WTC11 (cell line): Measurements from ENCODE around the gene CDH22. TPM values are rescaled to one million over a fixed set of nuclear protein-coding genes. Genes with fewer than 3 reads are reported as not detected.

Source experiments
- ATAC-seq: fragments of 200-7000 bp; cut with Tn5 transposase; 2 replicates; pipeline ENCODE4 v1.10.0; 2021; ENCODE audit warnings: mild to moderate bottlenecking, moderate library complexity
- CTCF ChIA-PET: fragments of 300-600 bp; sonication (Branson Sonifier 250); formaldehyde crosslinking; loops from one replicate; lab custom pipeline; 2021; ENCODE audit warnings: antibody characterized with exemption; lab: Charles Lee
- POLR2A ChIA-PET: fragments of 350-600 bp; sonication (Branson Sonifier 250); formaldehyde crosslinking; loops from one replicate; lab custom pipeline; 2021; ENCODE audit warnings: antibody characterized with exemption; lab: Charles Lee
- DNase-seq: peaks from one replicate; pipeline ENCODE4 v3.0.0; 2021; ENCODE audit warnings: low spot score
- H3K27ac Mint-ChIP-seq: 2 replicates; pipeline ENCODE4 v1.8.0; 2021; ENCODE audit warnings: mixed read lengths
- H3K27me3 Mint-ChIP-seq: 2 replicates; pipeline ENCODE4 v1.8.0; 2021; ENCODE audit warnings: low read depth, mild to moderate bottlenecking, moderate library complexity, mixed read lengths
- H3K36me3 Mint-ChIP-seq: 2 replicates; pipeline ENCODE4 v1.8.0; 2021; ENCODE audit warnings: mixed read lengths
- H3K4me1 Mint-ChIP-seq: 2 replicates; pipeline ENCODE4 v1.8.0; 2022; ENCODE audit warnings: mixed read lengths
- H3K4me3 Mint-ChIP-seq: 2 replicates; pipeline ENCODE4 v1.8.0; 2021; ENCODE audit warnings: mild to moderate bottlenecking, moderate library complexity, mixed read lengths
- H3K9me3 Mint-ChIP-seq: 2 replicates; pipeline ENCODE4 v1.8.0; 2021; ENCODE audit warnings: mixed read lengths
- AR ChIP-seq: fragments of 250-450 bp; sonication (Bioruptor Pico); IDR thresholded peaks from 2 replicates; pipeline ENCODE4 v1.9.0; 2021; ENCODE audit warnings: mild to moderate bottlenecking
- ATF6 ChIP-seq: sonication (generic); formaldehyde crosslinking; IDR thresholded peaks from 2 replicates; pipeline ENCODE4 v1.8.1; 2023; ENCODE audit warnings: mild to moderate bottlenecking, missing genetic modification reagents
- CTCF ChIP-seq: fragments of 200-600 bp; IDR thresholded peaks from 2 replicates; pipeline ENCODE4 v1.8.0; 2022; ENCODE audit warnings: antibody characterized with exemption
- ERG ChIP-seq: fragments of 250-450 bp; sonication (Bioruptor Pico); IDR thresholded peaks from 2 replicates; pipeline ENCODE4 v1.8.0; 2021; ENCODE audit warnings: mild to moderate bottlenecking
- ESRRA ChIP-seq: sonication (generic); formaldehyde crosslinking; IDR thresholded peaks from 2 replicates; pipeline ENCODE4 v1.8.1; 2022; ENCODE audit warnings: mild to moderate bottlenecking, missing genetic modification reagents, borderline replicate concordance
- FOXJ3 ChIP-seq: sonication (generic); formaldehyde crosslinking; IDR thresholded peaks from 2 replicates; pipeline ENCODE4 v1.9.0; 2021; ENCODE audit warnings: missing genetic modification reagents, mild to moderate bottlenecking, borderline replicate concordance
- FOXK1 ChIP-seq: sonication (generic); formaldehyde crosslinking; IDR thresholded peaks from 2 replicates; pipeline ENCODE4 v1.8.0; 2022; ENCODE audit warnings: mild to moderate bottlenecking, moderate library complexity, missing genetic modification reagents
- GABPB1 ChIP-seq: sonication (generic); formaldehyde crosslinking; IDR thresholded peaks from 2 replicates; pipeline ENCODE4 v1.8.1; 2023; ENCODE audit warnings: mild to moderate bottlenecking, missing genetic modification reagents
- HMGA2 ChIP-seq: fragments of 250-450 bp; sonication (Bioruptor Pico); IDR thresholded peaks from 2 replicates; pipeline ENCODE4 v1.4.0; 2021; ENCODE audit warnings: mild to moderate bottlenecking, moderate library complexity
- HMGXB4 ChIP-seq: sonication (generic); formaldehyde crosslinking; IDR thresholded peaks from 2 replicates; pipeline ENCODE4 v1.8.1; 2023; ENCODE audit warnings: mild to moderate bottlenecking, moderate library complexity, missing genetic modification reagents
- KAT7 ChIP-seq: sonication (generic); formaldehyde crosslinking; IDR thresholded peaks from 2 replicates; pipeline ENCODE4 v1.8.1; 2023; ENCODE audit warnings: missing genetic modification reagents, mild to moderate bottlenecking, borderline replicate concordance
- NFE2L1 ChIP-seq: sonication (generic); formaldehyde crosslinking; IDR thresholded peaks from 2 replicates; pipeline ENCODE4 v1.8.1; 2023; ENCODE audit warnings: missing genetic modification reagents
- OVOL2 ChIP-seq: fragments of 250-450 bp; sonication (Bioruptor Pico); IDR thresholded peaks from 2 replicates; pipeline ENCODE4 v1.9.0; 2021; ENCODE audit warnings: mild to moderate bottlenecking, borderline replicate concordance
- PRDM15 ChIP-seq: sonication (generic); formaldehyde crosslinking; IDR thresholded peaks from 2 replicates; pipeline ENCODE4 v1.8.0; 2022; ENCODE audit warnings: missing genetic modification reagents
- PRRX2 ChIP-seq: fragments of 250-450 bp; sonication (Bioruptor Pico); IDR thresholded peaks from 2 replicates; pipeline ENCODE4 v1.8.0; 2021; ENCODE audit warnings: mild to moderate bottlenecking
- SMAD3 ChIP-seq: sonication (generic); formaldehyde crosslinking; IDR thresholded peaks from 2 replicates; pipeline ENCODE4 v1.8.0; 2022; ENCODE audit warnings: missing genetic modification reagents, mild to moderate bottlenecking, borderline replicate concordance
- ZMAT4 ChIP-seq: fragments of 250-450 bp; sonication (Bioruptor Pico); IDR thresholded peaks from 2 replicates; pipeline ENCODE4 v1.9.0; 2021; ENCODE audit warnings: mild to moderate bottlenecking
- ZNF138 ChIP-seq: sonication (generic); formaldehyde crosslinking; conservative IDR thresholded peaks from 2 replicates; pipeline ENCODE4 v1.8.1; 2022; ENCODE audit warnings: mild to moderate bottlenecking, moderate library complexity, missing genetic modification reagents
- ZNF396 ChIP-seq: fragments of 250-450 bp; sonication (Bioruptor Pico); IDR thresholded peaks from 2 replicates; pipeline ENCODE4 v1.8.0; 2021; ENCODE audit warnings: mild to moderate bottlenecking, moderate library complexity, borderline replicate concordance
- ZNF425 ChIP-seq: fragments of 250-450 bp; sonication (Bioruptor Pico); conservative IDR thresholded peaks from 2 replicates; pipeline ENCODE4 v1.9.0; 2021; ENCODE audit warnings: mild to moderate bottlenecking
- total RNA-seq: library from RNA; stranded (reverse); gene quantifications from 3 replicates; pipeline ENCODE4 v1.2.3, GENCODE V29; 2021

Gene CDH22
- total RNA-seq, 1 experiment from 2014 or later, result 0.13 TPM

- Mint-ChIP-seq H3K9me3 (no peaks in the 10 kb centered on the region), H3K27ac (no peak overlapping the region), H3K4me3 (no peak overlapping the region), H3K4me1 (no peaks in the 10 kb centered on the region), H3K36me3 (no peaks in the 10 kb centered on the region), H3K27me3 (peaks cover 54% of the 10 kb centered on the region)
- DNase-seq, result no peak
- no peak for TF ChIP-seq AR (CRISPR knock-in tag)
- TF ChIP-seq FOXK1 (CRISPR knock-in tag), result no peak
- TF ChIP-seq PRDM15 (CRISPR knock-in tag), result no peak
- TF ChIP-seq ATF6, result no peak
- no peak for TF ChIP-seq ZNF425 (CRISPR knock-in tag)
- no peak for TF ChIP-seq FOXJ3
- no peak for TF ChIP-seq PRRX2 (CRISPR knock-in tag)
- TF ChIP-seq ZNF138 (CRISPR knock-in tag), result no peak
- no peak for TF ChIP-seq KAT7 (CRISPR knock-in tag)
- no peak for TF ChIP-seq HMGXB4
- no peak for TF ChIP-seq ZNF396 (CRISPR knock-in tag)
- TF ChIP-seq NFE2L1 (CRISPR knock-in tag), result no peak
- POLR2A ChIA-PET, result no interaction called here
- CTCF ChIA-PET, result interaction anchor here (1.5 to 6.9 kb wide), 4 partner anchors 41 to 176 kb away, joined by 3 to 72 read pairs (median 14); no protein-coding TSS in a partner anchor
- no peak for ATAC-seq
These were observed 135.8 kb downstream of the CDH22 start for GRCh38 chr20:46172455-46172854.

GRCh38 chr20:46171909-46172308 is 136.4 kb downstream of the CDH22 start:
- no peak overlapping the region for H3K27ac Mint-ChIP-seq
- POLR2A ChIA-PET, result no interaction called here
- no peaks in the 10 kb centered on the region for H3K9me3 Mint-ChIP-seq
- CTCF ChIA-PET, result interaction anchor here (1.5 to 6.9 kb wide), 4 partner anchors 40 to 177 kb away, joined by 3 to 72 read pairs (median 14); no protein-coding TSS in a partner anchor
- TF ChIP-seq PRRX2 (CRISPR knock-in tag), result no peak
- no peak for TF ChIP-seq GABPB1 (CRISPR knock-in tag)
- TF ChIP-seq SMAD3 (CRISPR knock-in tag), result no peak
- TF ChIP-seq CTCF, result no peak
- TF ChIP-seq ESRRA (CRISPR knock-in tag), result no peak
- no peak for TF ChIP-seq ERG (CRISPR knock-in tag)
- no peak for TF ChIP-seq OVOL2 (CRISPR knock-in tag)
- no peak for TF ChIP-seq ZMAT4 (CRISPR knock-in tag)
- TF ChIP-seq HMGA2 (CRISPR knock-in tag), result no peak
- DNase-seq, result no peak
- ATAC-seq, result no peak
- H3K36me3 Mint-ChIP-seq, result no peaks in the 10 kb centered on the region
- H3K4me1 Mint-ChIP-seq, result no peaks in the 10 kb centered on the region
- H3K4me3 Mint-ChIP-seq, result no peak overlapping the region
- peaks cover 54% of the 10 kb centered on the region for H3K27me3 Mint-ChIP-seq
